ENCODE results near the gene HRK.

GRCh38 chr12:116835484-116835883 lies 45.8 kb downstream of the HRK start:
- no peak for TF ChIP-seq CTCF (IDR thresholded peaks at IDR 0.05; ENCODE audit: borderline replicate concordance, extremely low read depth, low read length, poor library complexity, severe bottlenecking)
- no peak for TF ChIP-seq EZH2 (IDR thresholded peaks at IDR 0.05; ENCODE audit: borderline replicate concordance, low read depth, low read length, severe bottlenecking)
